ENCODE data around the gene CPLX4.

- TF ChIP-seq SPI1 (IDR thresholded peaks at IDR 0.05; ENCODE audit: low read depth, low read length) (no peak), POLR2A (IDR thresholded peaks at IDR 0.05; ENCODE audit: low read depth, low read length) (no peak), PAX5 (IDR thresholded peaks at IDR 0.05; ENCODE audit: insufficient read depth, low read length, severe bottlenecking) (no peak)
These were observed at the start of gene CPLX4 for GRCh38 chr18:59318460-59319050.

Data from GM12891 (cell line).